Right lung (tissue), 5 donors: Measurements from ENCODE around the gene GGT7. TPM values are rescaled to one million over a fixed set of nuclear protein-coding genes. Genes with fewer than 3 reads are reported as not detected.
"Not testable (repeated sequence)": the region's sequence is repeated elsewhere in the genome, so short reads cannot be mapped to it uniquely, and the experiment has no call there.

Experiments
- DNase-seq, 2 donors: peaks; one replicate each; pipeline ENCODE4 v3.0.0-alpha.2; 2013
- polyA plus RNA-seq, 5 donors: library from polyadenylated mRNA; unstranded; fragments of 120-200 nt; gene quantifications; one replicate each; pipeline versions ENCODE4 v1.2.1 to v1.2.3, GENCODE V29; 2013; ENCODE audit warnings: inconsistent platforms in 1 of 5, low replicate concordance in 1 of 5; ENCODE audit not compliant: insufficient read length in 5 of 5, insufficient read depth in 1 of 5

Gene GGT7
- polyA plus RNA-seq, 5 donors = 28.3 to 40.6 (median 33.2) TPM

DNA sequence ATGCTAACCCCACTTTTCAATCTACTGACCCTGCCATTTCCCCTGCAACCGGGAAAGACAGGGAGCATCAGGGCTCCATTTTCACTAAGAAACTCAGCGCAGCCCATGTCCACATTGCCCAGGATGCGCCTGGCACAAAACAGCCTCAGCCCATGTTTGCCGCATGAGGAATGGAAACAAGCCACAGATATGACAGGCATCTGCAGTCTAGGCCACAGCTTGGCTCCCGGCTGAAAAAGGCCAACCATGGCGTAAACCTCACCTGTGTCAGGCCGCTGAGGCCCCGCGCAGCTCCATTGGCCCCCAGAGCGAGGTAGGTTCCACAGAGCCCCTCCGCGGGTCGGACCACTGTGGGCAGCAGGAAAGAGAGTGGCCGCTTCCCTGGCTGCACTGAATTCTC is 21.7 kb downstream of the GGT7 start:
- no peak for DNase-seq

DNA sequence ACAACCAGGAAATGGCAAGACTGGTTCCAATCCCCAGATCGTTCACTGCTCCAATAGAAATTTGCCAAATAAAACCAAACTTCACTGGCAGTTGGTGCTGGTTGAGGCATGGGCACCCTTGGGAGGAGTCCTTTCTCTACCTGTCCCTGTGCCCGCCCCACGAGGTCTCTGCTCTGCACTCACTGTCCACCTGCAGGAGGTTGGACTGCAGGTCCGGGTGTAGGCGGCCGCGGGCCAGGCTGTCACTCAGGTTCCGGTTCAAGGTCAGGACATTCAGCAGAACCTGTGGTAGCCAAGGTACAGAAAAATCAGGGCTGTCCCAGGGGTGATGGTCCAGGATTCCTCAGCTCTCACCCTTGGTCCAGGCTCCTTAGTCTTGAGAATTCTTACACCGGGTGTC is 22.9 kb downstream of the GGT7 start:
- DNase-seq = no peak

DNA sequence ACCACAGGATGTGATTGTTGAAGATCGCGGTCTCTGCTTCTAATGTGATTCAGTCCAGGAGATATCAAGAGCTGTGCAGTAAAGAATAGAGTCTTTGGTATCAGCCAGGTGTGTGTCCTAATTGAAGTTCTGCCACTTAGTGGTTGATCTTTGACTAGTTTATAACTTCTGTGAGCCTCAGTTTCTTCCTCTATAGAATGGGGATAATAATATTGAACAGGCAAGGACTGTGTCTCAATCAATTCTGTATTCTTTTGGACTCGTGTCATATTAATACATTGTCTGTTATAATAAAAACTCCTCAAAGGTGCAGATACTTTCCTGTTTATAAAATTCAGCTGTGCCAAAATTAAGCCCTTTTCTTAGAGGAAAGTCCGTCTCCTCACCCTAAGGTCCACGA is 24.1 kb downstream of the GGT7 start:
- DNase-seq = no peak

DNA sequence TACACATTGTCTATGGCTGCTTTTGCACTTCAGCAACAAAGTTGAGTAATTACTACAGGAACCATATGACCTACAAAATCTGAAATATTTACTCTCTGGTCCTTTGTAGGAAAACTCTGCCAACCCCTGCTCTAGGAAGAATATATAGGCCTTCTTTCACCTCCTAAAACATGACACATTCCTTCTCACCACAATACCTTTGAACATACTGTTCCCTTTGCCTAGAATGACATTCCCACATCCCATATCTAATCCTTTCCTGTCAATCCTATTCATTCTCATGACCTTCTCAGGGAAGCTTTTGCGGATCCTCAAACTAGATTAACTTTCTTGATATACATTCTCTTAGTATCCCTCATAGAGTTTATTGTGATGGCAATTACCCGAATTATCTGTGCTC is 29.2 kb downstream of the GGT7 start:
- DNase-seq = no peak

DNA sequence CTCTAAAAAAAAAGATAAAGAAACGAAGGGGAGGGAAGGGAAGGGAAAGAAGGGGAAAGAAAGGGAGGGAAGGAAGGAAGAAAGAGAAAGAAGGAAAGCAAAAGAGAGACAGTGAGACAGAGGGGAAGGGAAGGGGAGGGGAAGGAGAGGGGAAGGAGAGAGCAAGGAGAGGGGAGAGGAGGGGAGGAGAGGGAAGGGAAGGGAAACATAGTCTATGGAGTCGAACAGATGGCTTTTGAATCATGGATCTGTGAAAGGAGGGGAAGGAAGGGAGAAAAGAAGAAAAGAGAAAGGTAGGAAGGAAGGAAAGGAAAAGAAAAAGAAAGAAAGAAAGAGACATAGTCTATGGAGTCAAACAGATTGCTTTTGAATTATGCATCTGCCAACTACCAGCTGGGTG is 30.5 kb downstream of the GGT7 start:
- DNase-seq = no peak

DNA sequence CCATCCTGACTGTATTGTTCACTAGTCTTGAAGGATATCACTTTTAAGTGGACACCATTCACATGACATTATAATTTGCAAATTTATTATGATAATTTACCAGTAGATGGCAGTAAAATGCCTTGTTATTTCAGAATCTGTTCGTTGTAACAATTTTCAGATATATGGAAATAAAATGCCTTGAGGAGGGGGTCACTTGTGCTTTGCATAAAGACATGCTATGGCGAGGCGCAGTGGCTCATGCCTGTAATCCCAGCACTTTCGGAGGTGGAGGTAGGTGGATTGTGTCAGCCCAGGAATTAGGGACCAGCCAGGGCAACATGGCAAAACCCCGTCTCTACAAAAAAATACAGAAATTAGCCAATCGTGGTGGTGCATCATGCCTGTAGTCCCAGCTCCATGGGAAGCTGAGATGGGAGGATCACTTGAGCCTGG is 38.2 kb downstream of the GGT7 start:
- DNase-seq = peak; percentile 16 to 19

DNA sequence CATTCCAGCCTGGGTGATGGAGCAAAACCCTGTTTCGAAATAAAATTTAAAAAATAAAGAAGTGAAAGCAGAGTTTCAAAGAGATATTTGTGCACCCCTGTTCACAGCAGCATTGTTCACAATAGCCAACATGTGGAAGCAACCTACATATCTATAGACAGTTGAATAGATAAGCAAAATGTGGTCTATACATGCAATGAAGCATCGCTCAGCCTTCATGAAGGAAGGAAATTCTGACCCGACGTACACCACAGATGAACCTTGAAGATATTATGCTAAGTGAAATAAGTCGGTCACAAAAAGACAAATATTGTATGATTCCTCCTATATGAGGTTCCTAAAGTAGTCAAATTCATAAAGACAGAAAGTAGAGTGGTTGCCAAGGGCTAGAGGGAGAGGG is 40.7 kb downstream of the GGT7 start:
- no peak for DNase-seq

DNA sequence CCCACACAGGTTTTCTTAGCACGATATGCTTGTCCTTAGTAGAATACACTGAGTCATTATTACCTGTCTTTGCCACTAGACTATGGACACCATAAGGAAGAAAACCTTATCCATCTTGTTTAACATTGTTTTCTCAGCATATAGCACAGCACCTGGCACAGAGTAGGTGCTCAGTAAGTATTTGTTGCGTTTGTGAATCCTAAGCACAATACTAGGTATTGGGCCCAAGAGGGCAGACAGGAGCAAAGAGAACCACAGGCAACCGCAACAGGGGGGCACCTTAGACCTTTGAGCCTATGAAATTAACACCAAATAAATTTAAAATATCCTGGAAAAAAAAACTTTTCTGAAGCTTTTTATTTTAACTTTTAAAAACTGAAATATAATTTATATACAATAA is 43.5 kb downstream of the GGT7 start:
- DNase-seq = no peak

DNA sequence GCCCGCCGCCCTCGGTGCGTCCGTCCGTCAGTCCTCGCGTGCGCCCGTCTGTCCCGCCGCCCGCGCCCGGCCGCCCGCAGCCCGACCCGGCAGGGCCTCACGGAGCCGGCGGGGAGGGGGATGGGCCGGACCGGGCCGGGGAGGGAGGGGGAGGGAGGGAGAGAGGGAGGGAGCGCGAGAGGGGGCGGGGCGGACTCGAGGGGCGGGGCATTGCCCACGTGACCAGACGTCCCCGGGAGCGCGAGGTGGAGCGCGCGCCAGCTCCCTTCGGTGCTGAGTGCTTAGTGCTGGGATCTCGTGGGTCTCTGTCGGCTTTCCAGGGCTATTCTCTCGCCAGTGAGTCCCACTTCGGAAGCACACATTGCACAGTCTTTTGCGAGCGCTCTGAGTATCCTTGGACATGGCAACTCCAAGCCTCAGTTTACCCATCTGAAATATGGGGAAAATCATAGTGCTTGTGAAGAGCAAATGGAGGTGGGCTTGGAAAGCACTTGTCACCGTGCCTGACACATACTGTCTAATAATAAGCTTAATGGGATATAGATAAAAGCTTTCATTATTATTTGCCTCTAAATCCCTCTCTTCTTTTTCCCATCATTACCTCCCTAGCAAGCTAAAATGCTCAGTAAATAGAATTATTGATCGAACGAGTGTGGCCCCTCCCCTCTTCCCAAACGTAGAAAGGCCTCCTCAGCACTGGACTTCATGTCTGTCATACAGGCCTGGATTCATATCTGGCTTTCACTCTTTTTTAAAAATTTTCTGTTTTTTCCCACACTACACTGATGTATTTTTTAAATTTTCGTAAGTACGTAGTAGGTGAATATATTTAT is 46.9 kb downstream of the GGT7 start, which contains the start of gene NCOA6:
Gene NCOA6 (minus strand): TSS at position 122 of the 833 bp plus-strand sequence. CDS start 43,296 bp downstream, outside the sequence.
- DNase-seq = peak; percentile 78 to 83

DNA sequence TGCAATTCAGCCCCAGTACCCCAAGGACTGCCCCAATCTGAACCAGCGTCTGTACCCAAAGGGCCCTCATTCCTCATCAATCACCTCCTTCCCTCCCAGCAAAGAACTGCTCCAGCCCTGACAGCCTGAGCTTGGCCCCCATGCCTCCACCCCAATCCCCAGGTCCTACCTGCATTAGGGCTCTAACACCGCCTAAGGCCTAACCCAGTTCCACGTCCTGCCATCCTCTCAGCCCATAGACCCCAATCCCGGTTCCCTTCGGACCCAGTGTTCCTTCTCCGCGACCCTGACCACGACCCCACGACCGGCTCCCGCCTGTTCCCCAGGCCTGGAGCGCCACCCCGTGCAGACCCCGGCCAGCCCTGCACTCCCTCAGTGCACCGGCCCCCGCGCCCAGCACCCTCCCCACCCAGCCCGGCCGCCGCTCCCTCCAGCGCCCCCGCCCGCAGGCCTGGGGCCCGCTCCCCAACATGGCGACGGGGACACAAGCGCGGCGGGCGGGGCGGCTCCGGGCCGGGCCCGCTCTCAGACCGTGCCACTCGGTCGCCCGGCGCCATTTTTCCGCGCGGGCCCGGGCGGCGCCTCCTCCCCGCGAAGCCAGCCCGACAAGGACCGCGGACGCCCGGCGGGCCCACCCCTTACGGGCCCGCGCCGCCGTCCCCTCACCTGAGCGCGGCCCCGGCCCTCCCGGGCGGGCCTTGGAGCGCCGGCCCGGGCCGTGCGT is 47.7 kb downstream of the GGT7 start:
- peak; percentile 34 to 41 for DNase-seq

DNA sequence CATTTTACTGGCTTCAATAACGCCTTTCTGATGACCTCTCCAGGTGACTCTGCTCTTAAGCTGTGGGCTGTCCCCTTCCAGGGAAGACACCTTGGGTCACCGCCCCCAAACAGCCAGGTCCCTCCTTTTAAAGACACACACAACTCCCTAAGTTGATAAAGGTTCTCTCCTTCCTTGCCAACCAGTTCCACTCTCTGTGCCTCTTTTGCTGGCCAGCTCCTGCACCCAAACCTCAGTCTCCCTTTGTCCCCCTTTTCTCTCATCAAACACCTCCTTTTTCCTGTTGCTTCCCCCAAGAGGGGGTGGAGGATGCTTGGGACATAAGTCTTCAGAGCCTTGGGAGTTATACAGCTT is 48.2 kb downstream of the GGT7 start:
- peak; percentile 30 to 32 for DNase-seq

DNA sequence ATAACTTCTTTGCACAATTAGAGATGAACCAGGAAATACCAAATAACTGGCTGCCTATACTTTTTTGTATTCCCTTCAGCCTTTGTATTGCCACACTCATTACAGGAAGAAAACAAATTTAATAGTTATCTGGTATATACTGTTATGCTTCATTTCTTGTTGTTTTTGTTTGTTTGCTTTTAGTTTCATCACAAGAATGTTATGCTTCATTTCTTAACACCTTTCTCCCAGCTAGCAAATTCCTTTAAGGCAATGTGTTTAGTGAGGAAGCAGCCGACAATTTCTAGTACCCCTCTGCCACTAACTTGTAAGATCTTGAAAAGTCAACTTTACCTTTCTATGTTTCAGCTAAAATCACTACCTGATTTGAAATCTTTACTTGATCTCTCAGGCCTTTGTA is 48.6 kb downstream of the GGT7 start:
- DNase-seq = no peak

DNA sequence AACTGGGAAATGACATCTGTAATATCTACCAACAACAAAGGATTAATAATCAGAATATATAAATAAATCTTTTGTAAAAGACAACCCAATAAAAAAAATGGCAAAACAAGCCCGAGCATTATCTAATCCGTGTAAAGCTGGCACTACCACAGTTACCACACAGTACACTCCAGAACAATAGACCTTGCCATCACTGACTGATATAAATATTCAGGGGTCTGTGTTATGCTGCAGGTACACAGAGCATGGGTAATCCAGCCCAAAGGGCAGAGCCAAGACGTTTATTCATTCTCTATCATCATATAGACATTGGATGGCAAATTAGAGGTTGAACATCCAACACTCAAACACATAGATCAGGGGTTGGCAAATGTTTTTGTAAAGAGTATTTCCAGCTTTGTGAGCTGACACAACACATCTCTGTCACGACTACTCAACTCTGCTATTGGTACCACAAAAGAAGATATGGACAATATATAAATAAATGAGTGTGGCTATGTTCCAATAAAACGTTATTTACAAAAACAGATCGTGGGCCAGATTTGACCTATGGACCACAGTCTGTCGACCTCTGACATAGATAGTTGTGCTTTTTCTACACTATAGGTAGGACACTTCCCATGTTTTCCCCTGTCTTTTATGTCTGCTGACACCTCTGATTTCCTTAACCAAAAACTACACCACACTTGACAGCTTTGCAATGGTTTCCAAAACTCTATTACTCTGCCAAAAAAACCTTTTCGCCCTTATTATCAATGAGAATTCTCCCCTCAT is 51.7 kb downstream of the GGT7 start:
- DNase-seq = no peak

DNA sequence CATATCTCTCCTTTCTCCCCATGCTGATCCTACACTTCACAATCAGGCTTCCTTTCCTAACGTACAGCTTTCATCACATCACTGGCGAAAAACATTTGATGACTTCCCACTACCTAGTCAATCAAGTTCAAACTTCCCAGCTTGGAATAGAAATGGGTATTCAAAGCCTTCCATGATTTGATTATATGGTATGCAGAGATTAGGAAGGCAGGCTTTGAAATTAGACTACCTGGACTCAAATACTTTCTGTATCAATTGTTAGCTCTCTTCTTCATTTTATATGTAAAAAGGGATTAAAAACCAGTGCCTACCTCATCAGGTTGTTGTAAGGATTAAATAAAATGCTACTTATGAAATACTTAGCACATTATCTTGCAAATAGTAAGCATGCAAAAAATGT is 54.9 kb downstream of the GGT7 start:
- no peak for DNase-seq

DNA sequence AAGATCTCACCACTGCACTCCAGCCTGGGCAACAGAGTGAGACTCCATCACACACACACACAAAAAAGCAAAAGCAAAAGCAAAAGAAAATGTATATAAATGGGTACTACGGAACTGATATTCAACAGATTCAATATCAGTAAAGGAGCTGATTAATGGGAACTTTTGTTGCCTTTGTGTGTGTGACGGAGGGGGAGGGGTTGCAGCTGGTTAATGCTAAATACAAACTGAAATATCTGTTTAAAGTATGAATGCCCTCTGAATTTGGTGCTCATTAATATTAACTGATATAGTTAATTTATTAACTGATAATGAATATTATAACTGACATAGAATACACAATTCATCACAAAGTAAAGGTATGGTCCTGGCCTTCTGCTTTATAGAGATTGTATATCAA is 55.6 kb downstream of the GGT7 start:
- DNase-seq = no peak

DNA sequence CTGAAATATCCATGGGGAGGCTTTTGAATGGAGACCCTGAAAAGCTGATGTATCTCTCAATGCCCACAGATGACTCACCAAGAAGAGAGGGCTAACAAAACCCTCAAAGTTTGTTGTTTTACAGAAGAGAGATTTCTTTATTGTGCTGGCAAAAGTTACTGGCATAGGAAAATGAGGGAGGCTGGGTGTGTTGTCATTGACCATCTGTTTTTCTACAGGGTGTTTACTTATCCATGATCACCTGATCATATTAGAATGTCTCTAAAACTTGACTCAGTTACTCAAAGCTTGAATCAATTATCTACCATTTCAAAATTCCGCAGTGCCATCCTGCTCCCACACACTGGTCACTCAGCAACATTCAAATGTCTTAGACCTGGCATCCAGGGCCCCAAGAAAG is 57.0 kb downstream of the GGT7 start:
- no peak for DNase-seq

DNA sequence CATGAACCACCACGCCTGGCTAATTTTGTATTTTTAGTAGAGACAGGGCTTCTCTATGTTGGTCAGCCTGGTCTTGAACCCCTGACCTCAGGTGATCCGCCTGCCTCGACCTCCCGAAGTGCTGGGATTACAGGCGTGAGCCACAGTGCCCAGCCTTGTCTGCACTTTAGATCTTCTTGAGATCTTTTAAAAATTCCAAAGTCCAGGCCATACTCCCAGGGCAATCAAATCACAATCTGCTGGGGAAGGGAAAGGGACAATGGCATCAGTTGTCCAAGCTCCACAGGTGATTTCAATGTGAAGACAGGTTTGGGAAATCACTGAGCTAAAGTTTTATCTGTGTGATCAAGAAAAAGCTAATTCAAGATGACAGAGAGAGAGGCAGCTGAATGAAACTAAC is 64.1 kb downstream of the GGT7 start:
- no peak for DNase-seq

DNA sequence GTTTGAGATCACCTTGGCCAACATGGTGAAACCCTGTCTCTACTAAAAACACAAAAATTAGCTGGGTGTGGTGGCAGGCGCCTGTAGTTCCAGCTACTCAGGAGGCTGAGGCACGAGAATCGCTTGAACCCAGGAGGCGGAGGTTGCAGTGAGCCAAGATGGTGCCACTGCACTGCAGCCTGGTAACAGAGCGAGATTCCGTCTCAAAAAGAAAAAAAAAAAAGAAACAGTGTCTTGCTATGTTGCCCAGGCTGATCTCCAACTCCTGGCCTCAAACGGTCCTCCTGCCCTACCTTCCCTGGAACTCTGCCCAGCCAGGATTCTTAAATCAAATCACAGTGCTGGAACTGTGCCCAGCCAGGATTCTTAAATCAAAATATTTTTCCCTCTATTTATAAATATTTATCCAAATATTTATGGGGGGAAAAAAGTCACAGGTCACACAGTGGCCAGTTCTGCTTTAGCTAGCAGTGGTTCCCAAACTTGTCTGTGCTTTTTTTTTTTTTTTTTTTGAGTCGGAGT is 64.7 kb downstream of the GGT7 start:
- not testable (repeated sequence) for DNase-seq

DNA sequence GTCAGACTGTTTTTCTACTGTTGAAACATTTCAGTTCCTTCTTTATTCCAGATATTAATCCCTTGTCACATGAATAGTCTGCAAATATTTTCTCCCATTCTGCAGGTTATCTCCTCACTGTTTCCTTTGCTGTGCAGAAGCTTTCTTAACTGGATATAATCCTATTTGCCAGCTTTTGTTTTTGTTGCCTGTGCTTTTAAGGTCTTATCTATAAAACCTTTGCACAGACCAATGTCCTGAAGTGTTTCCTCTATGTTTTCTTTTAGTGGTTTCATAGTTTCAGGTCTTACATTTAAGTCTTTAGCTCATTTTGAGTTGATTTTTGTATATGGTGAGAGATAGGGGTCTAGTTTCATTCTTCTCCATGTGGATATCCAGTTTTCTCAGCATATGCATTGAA is 66.4 kb downstream of the GGT7 start:
- no peak for DNase-seq

DNA sequence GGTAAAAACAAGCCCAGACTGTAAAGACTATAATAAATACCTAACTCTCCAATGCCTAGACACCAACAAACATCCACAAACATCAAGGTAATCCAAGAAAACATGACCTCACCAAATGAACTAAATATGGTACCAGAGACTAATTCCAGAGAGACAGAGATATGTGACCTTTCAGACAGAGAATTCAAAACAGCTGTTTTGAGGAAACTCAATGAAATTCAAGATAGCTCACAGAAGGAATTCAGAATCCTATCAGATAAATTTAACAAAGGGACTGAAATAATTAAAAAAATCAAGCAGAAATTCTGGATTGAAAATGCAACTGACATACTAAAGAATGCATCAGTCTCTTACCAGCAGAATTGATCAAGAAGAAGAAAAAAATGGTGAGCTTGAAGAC is 73.8 kb downstream of the GGT7 start:
- no peak for DNase-seq

DNA sequence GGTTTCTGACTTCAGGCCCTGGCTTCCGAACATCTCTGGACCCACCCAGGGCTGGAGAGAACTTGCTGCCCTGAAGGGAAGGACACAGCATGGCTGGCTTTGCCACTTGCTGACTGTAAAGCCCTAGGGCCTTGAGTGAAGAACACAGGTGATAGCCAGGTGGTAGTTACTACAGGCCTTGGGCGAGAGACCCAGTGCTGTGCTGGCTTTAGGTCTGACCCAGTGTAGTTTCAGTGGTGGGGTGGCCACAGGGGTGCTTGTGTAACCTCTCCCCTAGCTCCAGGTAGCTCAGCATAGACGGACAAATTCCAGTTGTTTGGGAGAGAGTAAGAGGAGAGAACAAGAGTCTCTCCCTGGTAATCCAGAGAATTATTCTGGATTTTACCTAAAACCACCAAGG is 74.3 kb downstream of the GGT7 start:
- DNase-seq = no peak
